GM12878 (cell line): ENCODE measurements around the gene FREM2. TPM values are rescaled to one million over a fixed set of nuclear protein-coding genes. Genes with fewer than 3 reads are reported as not detected.

Source experiments
- ATAC-seq: fragments of 200-7000 bp; cut with Tn5 transposase; 3 replicates; pipeline ENCODE4 v1.9.1; 2020; ENCODE audit warnings: mild to moderate bottlenecking, moderate library complexity
- BruUV-seq: library from RNA; stranded (reverse); fragments of 400-500 nt; replicated peaks from 2 replicates; lab custom pipeline; 2021; lab: Mats Ljungman, UMichigan
- CTCF ChIA-PET: fragments of 300-600 bp; sonication (Branson Sonifier 250); formaldehyde crosslinking; extraction: SDS; loops from one replicate; lab custom pipeline; 2021; ENCODE audit warnings: inconsistent platforms; lab: Yijun Ruan, JAX
- POLR2A ChIA-PET: fragments of 350-600 bp; formaldehyde crosslinking; extraction: SDS; loops from one replicate; lab custom pipeline; 2021; ENCODE audit warnings: inconsistent platforms; lab: Charles Lee
- RAD21 ChIA-PET: fragments of 300-600 bp; sonication (Branson Sonifier 250); formaldehyde crosslinking; loops from one replicate; lab custom pipeline; 2023; ENCODE audit warnings: antibody characterized with exemption; ENCODE audit not compliant: unreplicated experiment; lab: Charles Lee
- SMC1A ChIA-PET: fragments of 300-600 bp; sonication (Branson Sonifier 250); formaldehyde crosslinking; loops from one replicate; lab custom pipeline; 2023; ENCODE audit not compliant: unreplicated experiment, uncharacterized antibody; lab: Charles Lee
- DNase-seq: peaks from one replicate; pipeline ENCODE4 v3.0.0-alpha.2; 2011; ENCODE audit warnings: low read depth, low spot score
- FAIRE-seq: peaks from 3 replicates; lab custom pipeline; 2011; peaks lifted over from hg19 to GRCh38; lab: Jason Lieb, UNC
- H2AFZ ChIP-seq: 2 replicates; pipeline ENCODE4 v1.6.0; 2011; ENCODE audit warnings: low read depth, low read length, control low read depth; ENCODE audit not compliant: control insufficient read depth
- H3K27ac ChIP-seq: 2 replicates; pipeline ENCODE4 v1.5.1; 2011; ENCODE audit warnings: control low read depth; ENCODE audit not compliant: control insufficient read depth, insufficient read depth
- H3K27me3 ChIP-seq, 2 experiments: replicated peaks in 1 of 2; 2 replicates each; pipeline versions ENCODE4 v1.6.0 to v1.6.1; 2011; ENCODE audit warnings: low read length in 1 of 2; ENCODE audit not compliant: control insufficient read depth in 2 of 2, insufficient read depth in 2 of 2
- H3K36me3 ChIP-seq, 2 experiments: 2 replicates each; pipeline ENCODE4 v1.5.1; 2011; ENCODE audit warnings: low read length in 1 of 2; ENCODE audit not compliant: control insufficient read depth in 2 of 2, insufficient read depth in 2 of 2
- H3K4me1 ChIP-seq: 2 replicates; pipeline ENCODE4 v1.6.1; 2011; ENCODE audit warnings: mild to moderate bottlenecking, low read length, moderate library complexity, mixed read lengths; ENCODE audit not compliant: control insufficient read depth, insufficient read depth
- H3K4me2 ChIP-seq: 2 replicates; pipeline ENCODE4 v1.6.0; 2011; ENCODE audit warnings: control low read depth; ENCODE audit not compliant: control insufficient read depth, insufficient read depth
- H3K4me3 ChIP-seq: fragments of 200-600 bp; sonication (generic); 2 replicates; pipeline ENCODE4 v1.5.1; 2016
- H3K79me2 ChIP-seq: 2 replicates; pipeline ENCODE4 v1.6.0; 2011; ENCODE audit warnings: low read length; ENCODE audit not compliant: control insufficient read depth, insufficient read depth
- H3K9ac ChIP-seq: 2 replicates; pipeline ENCODE4 v1.8.0; 2011; ENCODE audit warnings: low read length, control low read depth, mixed read lengths; ENCODE audit not compliant: control insufficient read depth, insufficient read depth
- H3K9me3 ChIP-seq: replicated peaks from 3 replicates; pipeline ENCODE4 v1.5.1; 2011; ENCODE audit warnings: mild to moderate bottlenecking, low read length; ENCODE audit not compliant: control insufficient read depth, insufficient read depth
- H4K20me1 ChIP-seq: 2 replicates; pipeline ENCODE4 v1.6.0; 2011; ENCODE audit not compliant: control insufficient read depth, insufficient read depth
- CBX5 ChIP-seq: sonication (generic); IDR thresholded peaks from 2 replicates; pipeline ENCODE4 v1.6.1; 2016; ENCODE audit warnings: low read depth, moderate library complexity, mild to moderate bottlenecking, inconsistent platforms
- HDAC2 ChIP-seq: fragments of 200-600 bp; sonication (generic); IDR thresholded peaks from 2 replicates; pipeline ENCODE4 v1.6.1; 2017
- IKZF2 ChIP-seq, 2 experiments: fragments of 450-650 bp; IDR thresholded peaks; 2 replicates each; pipeline ENCODE4 v1.6.1; 2017; ENCODE audit warnings: mild to moderate bottlenecking in 2 of 2, moderate library complexity in 2 of 2
- JUNB ChIP-seq: IDR thresholded peaks from 2 replicates; pipeline ENCODE4 v1.6.1; 2016; ENCODE audit warnings: antibody characterized with exemption, mild to moderate bottlenecking
- NFIC ChIP-seq: IDR thresholded peaks from 2 replicates; pipeline ENCODE4 v1.6.1; 2012; ENCODE audit warnings: low read depth, mild to moderate bottlenecking, inconsistent platforms, low read length, moderate library complexity
- NFYA ChIP-seq: IDR thresholded peaks from 2 replicates; pipeline ENCODE4 v1.6.1; 2011; ENCODE audit warnings: low read depth, mild to moderate bottlenecking, low read length, improper control_type of control experiment, borderline replicate concordance
- POLR2AphosphoS5 ChIP-seq: IDR thresholded peaks from 2 replicates; pipeline ENCODE4 v1.6.1; 2011; ENCODE audit warnings: mild to moderate bottlenecking, low read length, inconsistent platforms
- REST ChIP-seq: IDR thresholded peaks from 2 replicates; pipeline ENCODE4 v1.6.1; 2012; ENCODE audit warnings: mild to moderate bottlenecking, low read depth, low read length
- SUPT20H ChIP-seq: IDR thresholded peaks from 2 replicates; pipeline ENCODE4 v1.6.1; 2011; ENCODE audit warnings: low read depth, mild to moderate bottlenecking, low read length, moderate library complexity, borderline replicate concordance; ENCODE audit not compliant: control insufficient read depth
- TCF7 ChIP-seq: IDR thresholded peaks from 2 replicates; pipeline ENCODE4 v1.6.1; 2014; ENCODE audit warnings: antibody characterized with exemption, borderline replicate concordance
- WGBS: methylation state at CpG from one replicate; pipeline ENCODE4 v1.1.6; 2016; ENCODE audit warnings: low lambda C conversion rate; ENCODE audit not compliant: insufficient replicate concordance, insufficient coverage; ENCODE audit errors: missing lambda C conversion rate; 5-methylcytosine and 5-hydroxymethylcytosine counted together
- in situ Hi-C: fragments of 300-500 bp; cut with MboI; formaldehyde crosslinking; loops from 9 replicates; pipeline ENCODE4 v1.14.3; 2018; ENCODE audit warnings: mixed read lengths
- intact Hi-C: fragments of 100-400 bp; cut with micrococcal nuclease; formaldehyde crosslinking; loops from one replicate; pipeline ENCODE4 v1.14.2; 2022; ENCODE audit not compliant: unreplicated experiment
- polyA plus RNA-seq, 11 experiments: library from polyadenylated mRNA; depleted of rRNA in 4 of 11; unstranded in 6 of 11; stranded (reverse) in 5 of 11; fragments of >200 nt; fragmentation: Nextera tagmentation in 4 of 11; fragmentation: Illumina TruSeq in 1 of 11; extraction: Ambion mirVana in 4 of 11; extraction: Trizol in 1 of 11; gene quantifications; 1 replicate in 1 of 11; 2 replicates in 10 of 11; pipeline versions ENCODE4 v1.2.1 to v1.2.3, GENCODE V29; 2011 to 2016; ENCODE audit warnings: inconsistent platforms in 2 of 11, missing spikeins in 2 of 11, low read depth in 1 of 11
- total RNA-seq, 4 experiments: library from RNA; depleted of rRNA in 3 of 4; stranded (reverse); fragments of >200 nt in 3 of 4; fragmentation: Illumina TruSeq in 1 of 4; extraction: Trizol in 1 of 4; gene quantifications; 2 replicates each; pipeline versions ENCODE4 v1.2.1 to v1.2.3, GENCODE V29; 2013 to 2021

FREM2 gene
- total and polyA plus RNA-seq, 10 of the 15 experiments (the other 5 are each of a cell fraction or from before 2014, with no cell fraction given): 0.02 to 0.12 (median 0.05) TPM; not detected in 2

- Histone ChIP-seq H3K4me2 (no peak overlapping the region), H3K36me3 (no peaks in the 10 kb centered on the region), H4K20me1 (no peaks in the 10 kb centered on the region), H3K27me3 (no peaks in the 10 kb centered on the region), H3K4me3 (no peak overlapping the region)
- ChIA-PET POLR2A (no interaction called here), RAD21 (no interaction called here), CTCF (interaction anchor here (1.5 kb wide), 1 partner anchor 17 kb away, joined by 3 read pairs; no protein-coding TSS in a partner anchor), SMC1A (interaction anchor here (1.3 kb wide), 1 partner anchor 15 kb away, joined by 4 read pairs; no protein-coding TSS in a partner anchor)
- no TSS peak for BruUV-seq
- TF ChIP-seq IKZF2 (IDR thresholded peaks at IDR 0.05) (no peak), CBX5 (no peak), POLR2AphosphoS5 (no peak), SUPT20H (no peak), NFIC (no peak), NFYA (no peak), REST (no peak), JUNB (no peak), TCF7 (no peak), HDAC2 (no peak)
- TF ChIP-seq, all 136 proteins: peak for 0
- Histone ChIP-seq H2AFZ (no peak overlapping the region), H3K27ac (no peak overlapping the region), H3K9me3 (no peaks in the 10 kb centered on the region), H3K4me1 (no peaks in the 10 kb centered on the region), H3K9ac (no peak overlapping the region), H3K79me2 (no peaks in the 10 kb centered on the region)
- intact Hi-C loops: no loop called here
- in situ Hi-C loops: no loop called here
- DNase-seq: no peak
- FAIRE-seq: no peak
- 3% methylated on average over 2 of the region's 2 CpGs for WGBS
- ATAC-seq: no peak
Measured at GRCh38 chr13:38661010-38661675, 25.7 kb upstream of the FREM2 start.
